ENCODE results near the gene GPR137B. TPM values are rescaled to one million over a fixed set of nuclear protein-coding genes. Genes with fewer than 3 reads are reported as not detected.

GPR137B gene
- total and polyA plus RNA-seq, 2 of the 13 experiments (the other 11 are each of a cell fraction or from before 2014, with no cell fraction given) = 0.31 to 0.41 TPM

GRCh38 chr1:236131916-236132315 lies 10.4 kb upstream of the GPR137B start:
- no peaks in the 10 kb centered on the region for H4K20me1 ChIP-seq (ENCODE audit: insufficient read depth, low read length)
- no peak for FAIRE-seq
- ATAC-seq = no peak
- no peaks in the 10 kb centered on the region for H3K36me3 ChIP-seq (replicated peaks in 1 of 2; ENCODE audit: control insufficient read depth in 1 of 2, insufficient read depth in 2 of 2, low read length in 2 of 2)
- no peak overlapping the region for H3K9ac ChIP-seq (ENCODE audit: insufficient read depth, low read depth, low read length)
- H3K4me2 ChIP-seq (ENCODE audit: low read depth, low read length) = no peak overlapping the region
- H3K79me2 ChIP-seq (ENCODE audit: insufficient read depth, low read length) = no peaks in the 10 kb centered on the region
- peaks cover 0 to 2% of the 10 kb centered on the region in 2 experiments; a peak in 2 of 5 replicates for H3K27me3 ChIP-seq (ENCODE audit: control insufficient read depth in 1 of 2, insufficient read depth in 2 of 2, low read length in 2 of 2)
- DNase-seq (ENCODE audit: low spot score) = no peak
- no peak for TF ChIP-seq TARDBP (CRISPR knock-in tag; IDR thresholded peaks at IDR 0.05)
- TF ChIP-seq ZNF580 (CRISPR knock-in tag; IDR thresholded peaks at IDR 0.05; ENCODE audit: borderline replicate concordance, low read depth) = no peak
- TF ChIP-seq SRY (CRISPR knock-in tag; IDR thresholded peaks at IDR 0.05) = no peak
- no peak for TF ChIP-seq ZNF776 (CRISPR knock-in tag; IDR thresholded peaks at IDR 0.05)
- TF ChIP-seq ZNF556 (CRISPR knock-in tag; IDR thresholded peaks at IDR 0.05; ENCODE audit: borderline replicate concordance) = no peak
- TF ChIP-seq ZNF562 (CRISPR knock-in tag; IDR thresholded peaks at IDR 0.05; ENCODE audit: borderline replicate concordance) = no peak
- no peak for TF ChIP-seq ZNF589 (CRISPR knock-in tag; conservative IDR thresholded peaks at IDR 0.05)
- TF ChIP-seq ZNF224 (CRISPR knock-in tag; IDR thresholded peaks at IDR 0.05) = no peak
- no peak for TF ChIP-seq ZBTB33 (CRISPR knock-in tag; IDR thresholded peaks at IDR 0.05)
- no peak for TF ChIP-seq SNAPC2 (CRISPR knock-in tag; IDR thresholded peaks at IDR 0.05)
- no peak for TF ChIP-seq NFKBIZ (CRISPR knock-in tag; IDR thresholded peaks at IDR 0.05)
- TF ChIP-seq PCBP2 (optimal IDR thresholded peaks at IDR 0.05; ENCODE audit: low read depth, low read length, poor library complexity, severe bottlenecking) = no peak
- no peak for TF ChIP-seq HOXA7 (CRISPR knock-in tag; IDR thresholded peaks at IDR 0.05)
- TF ChIP-seq ZNF101 (CRISPR knock-in tag; IDR thresholded peaks at IDR 0.05; ENCODE audit: borderline replicate concordance, low read depth) = no peak
- no peak for TF ChIP-seq ZNF276 (CRISPR knock-in tag; IDR thresholded peaks at IDR 0.05; ENCODE audit: low read depth)
- no peak for TF ChIP-seq NCOR1 (IDR thresholded peaks at IDR 0.05; ENCODE audit: borderline replicate concordance, low read length)
- TF ChIP-seq ZNF609 (CRISPR knock-in tag; IDR thresholded peaks at IDR 0.05; ENCODE audit: borderline replicate concordance) = no peak
- TF ChIP-seq ZMAT3 (CRISPR knock-in tag; conservative IDR thresholded peaks at IDR 0.05) = no peak
- ChIA-PET CTCF (ENCODE audit: low intra/inter-chr PET ratio, low total read pairs) (no interaction called here), POLR2A (no interaction called here)
- H2AFZ ChIP-seq (ENCODE audit: low read length) = no peak overlapping the region
- H3K9me3 ChIP-seq (ENCODE audit: low read length) = no peaks in the 10 kb centered on the region
- WGBS (ENCODE audit: low lambda C conversion rate) = 0% methylated on average over 1 of the region's 1 CpG
- BruUV-seq (replicated peaks) = no TSS peak
- no peak overlapping the region for H3K27ac ChIP-seq (ENCODE audit: extremely low read length, insufficient read depth, low read length)
- intact Hi-C loops (cut with micrococcal nuclease; ENCODE audit: unreplicated experiment) (no loop called here), in situ Hi-C loops (cut with HindIII; ENCODE audit: extremely low pct_ligation_motif_present, low pct_unique_long_range_greater_than_20kb) (no loop called here)
- no peak overlapping the region for H3K4me3 ChIP-seq (replicated peaks in 1 of 3; ENCODE audit: insufficient read depth in 1 of 3, low read depth in 2 of 3, low read length in 3 of 3)
- H3K4me1 ChIP-seq (ENCODE audit: insufficient read depth, low read length) = peaks cover 13% of the 10 kb centered on the region

Data from HepG2 (cell line).